GM21528 (cell line): Measurements from ENCODE around the gene ZBTB3.
"Not testable (repeated sequence)": the region's sequence is repeated elsewhere in the genome, so short reads cannot be mapped to it uniquely, and the experiment has no call there.

Source experiments
- ATAC-seq: cut with Tn5 transposase; IDR thresholded peaks from one replicate; pipeline ENCODE4 v1.9.1; 2021; ENCODE audit warnings: mild to moderate bottlenecking, moderate library complexity; ENCODE audit not compliant: unreplicated experiment, low FRiP score

Gene ZBTB3

GRCh38 chr11:62753736-62754603 is at the start of gene ZBTB3:
Gene ZBTB3 (minus strand): TSS chr11:62754160. CDS start chr11:62753664, 496 bp downstream.
- ATAC-seq, result peak; percentile 93

- ATAC-seq, result no peak
These were observed 47.1 kb upstream of the ZBTB3 start for GRCh38 chr11:62801071-62801470.

DNA sequence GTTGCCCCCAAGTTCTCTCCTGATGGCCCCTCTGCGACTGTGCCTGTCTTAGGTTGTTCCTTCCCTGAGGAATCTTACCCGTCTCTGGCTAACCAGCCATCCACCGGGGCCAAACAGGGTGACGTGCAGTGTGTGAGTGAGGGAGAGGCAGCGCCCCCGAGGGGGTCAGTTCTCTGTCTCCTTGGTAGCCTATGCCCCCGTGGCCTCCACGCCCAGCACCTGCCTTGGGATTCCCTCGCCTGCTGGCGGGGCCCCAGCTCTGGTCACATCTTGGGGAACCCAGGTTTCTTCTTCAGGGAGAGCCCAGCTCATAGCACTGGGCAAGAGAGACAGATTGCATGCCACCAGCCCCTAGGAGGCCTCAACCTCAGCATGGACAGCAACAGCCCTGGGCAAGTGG is 45.5 kb upstream of the ZBTB3 start:
- ATAC-seq, result no peak

GRCh38 chr11:62796281-62796680 is 42.3 kb upstream of the ZBTB3 start:
- no peak for ATAC-seq

- ATAC-seq, result no peak
These were observed 40.3 kb upstream of the ZBTB3 start for GRCh38 chr11:62794201-62794775.

DNA sequence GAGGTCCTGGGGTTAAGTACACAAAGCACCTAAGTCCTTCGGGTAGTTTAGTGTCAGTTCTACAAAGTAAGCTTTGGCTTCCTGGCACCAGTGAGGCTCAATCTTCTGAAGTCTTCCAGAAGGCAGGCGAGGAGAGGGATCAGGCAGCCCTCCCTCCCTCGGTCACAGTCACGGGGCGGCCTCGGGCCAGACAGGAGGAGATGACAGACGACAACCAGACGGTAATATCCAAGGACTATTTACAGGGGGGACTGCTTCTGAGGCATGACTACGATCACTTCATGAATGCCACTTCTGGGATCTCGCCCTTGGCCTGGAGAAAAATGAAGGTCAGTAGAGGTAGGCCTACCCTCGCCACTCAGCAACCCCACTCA is 38.2 kb upstream of the ZBTB3 start:
- ATAC-seq, result peak; percentile 3

DNA sequence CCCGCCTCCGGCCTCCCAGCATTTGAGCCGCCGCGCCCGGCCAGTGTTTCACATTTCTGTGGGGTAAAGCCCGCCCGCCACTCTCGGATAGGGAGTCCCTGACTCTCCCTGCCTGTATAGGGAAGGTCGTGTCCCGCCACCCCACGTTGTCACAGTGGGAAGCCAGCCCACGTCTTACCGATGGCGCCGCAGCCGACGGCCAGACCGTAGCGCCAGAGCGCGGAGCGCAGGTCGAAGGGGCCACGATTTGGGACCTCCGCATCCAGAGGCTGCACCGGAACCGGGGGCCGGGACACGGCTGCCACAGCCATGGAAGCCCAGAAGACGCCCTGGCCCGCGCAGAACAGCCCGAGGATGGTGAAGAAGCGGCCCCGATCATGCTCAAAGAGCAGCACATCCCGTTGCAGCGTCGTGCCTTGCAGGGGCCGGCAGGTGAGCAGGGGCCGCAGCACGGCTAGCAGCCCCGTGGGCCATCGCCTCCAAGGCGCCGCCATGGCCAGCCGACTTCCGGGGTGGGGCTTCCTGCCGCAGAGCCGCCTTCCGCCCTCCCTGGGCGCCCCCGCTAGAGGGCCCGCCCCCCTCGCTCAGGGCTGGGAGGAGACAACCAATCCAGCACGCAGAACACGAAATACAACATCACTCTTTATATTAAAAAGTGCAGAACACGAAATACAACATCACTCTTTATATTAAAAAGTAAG is 37.7 kb upstream of the ZBTB3 start, which contains the start of gene TMEM223:
TSS of gene TMEM223 (minus strand) at position 506 of the 701 bp plus-strand sequence. CDS start at position 494, 12 bp downstream.
- peak; percentile 50 for ATAC-seq

- ATAC-seq, result no peak
These were observed 35.6 kb upstream of the ZBTB3 start for GRCh38 chr11:62789576-62789975.

DNA sequence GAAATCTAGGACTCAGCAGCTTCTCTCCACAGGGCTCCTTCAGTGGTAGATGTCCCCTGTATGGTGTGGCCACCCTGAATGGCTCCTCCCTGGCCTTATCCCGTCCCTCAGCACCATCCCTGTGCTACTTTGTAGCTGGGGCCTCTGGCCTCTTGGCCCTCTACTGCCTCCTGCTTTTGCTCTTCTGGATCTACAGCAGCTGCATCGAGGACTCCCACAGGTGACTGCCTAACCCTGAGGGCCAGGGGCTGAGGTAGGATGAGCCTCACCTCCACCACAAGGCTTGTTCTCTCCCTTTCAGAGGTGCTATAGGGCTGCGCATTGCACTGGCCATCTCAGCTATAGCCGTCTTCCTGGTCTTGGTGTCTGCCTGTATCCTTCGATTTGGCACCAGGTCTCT is 35.0 kb upstream of the ZBTB3 start:
- no peak for ATAC-seq

DNA sequence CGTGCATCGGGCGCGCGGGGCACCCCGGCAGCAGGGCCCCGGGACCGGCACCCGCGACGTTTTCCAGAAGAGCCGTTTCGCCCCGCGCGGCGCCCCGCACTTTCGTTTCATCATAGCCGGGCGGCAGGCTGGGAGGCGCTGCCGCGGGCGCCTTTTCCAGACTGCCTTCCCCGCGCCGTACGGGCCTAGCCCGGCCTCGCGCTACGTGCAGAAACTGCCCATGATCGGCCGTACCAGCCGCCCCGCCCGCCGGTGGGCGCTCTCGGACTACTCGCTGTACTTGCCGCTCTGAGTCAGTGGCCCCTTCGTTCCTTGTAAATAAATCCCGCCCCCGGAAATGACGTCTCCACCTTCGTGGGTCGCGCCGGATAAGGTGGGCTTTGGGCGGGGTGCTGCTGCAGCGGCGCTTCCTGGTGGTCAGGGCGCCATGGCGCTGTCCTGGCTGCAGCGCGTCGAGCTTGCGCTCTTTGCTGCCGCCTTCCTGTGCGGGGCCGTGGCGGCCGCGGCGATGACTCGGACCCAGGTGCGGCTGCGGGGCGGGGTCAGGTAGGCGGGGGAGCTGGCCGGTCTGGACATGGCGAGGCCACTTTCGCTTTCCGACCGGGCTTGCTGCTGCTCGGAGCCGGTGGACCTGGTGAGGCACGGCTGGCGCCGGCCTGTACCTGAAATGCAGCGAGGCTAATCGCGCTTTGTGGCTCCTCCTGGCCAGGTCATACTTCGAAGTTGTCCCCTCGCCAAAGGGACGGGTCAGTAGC is 33.2 kb upstream of the ZBTB3 start, which contains the start of gene TMEM179B:
TSS of gene TMEM179B (plus strand) at position 398 of the 755 bp plus-strand sequence. CDS start at position 428, 30 bp downstream.
- ATAC-seq, result peak; percentile 66

DNA sequence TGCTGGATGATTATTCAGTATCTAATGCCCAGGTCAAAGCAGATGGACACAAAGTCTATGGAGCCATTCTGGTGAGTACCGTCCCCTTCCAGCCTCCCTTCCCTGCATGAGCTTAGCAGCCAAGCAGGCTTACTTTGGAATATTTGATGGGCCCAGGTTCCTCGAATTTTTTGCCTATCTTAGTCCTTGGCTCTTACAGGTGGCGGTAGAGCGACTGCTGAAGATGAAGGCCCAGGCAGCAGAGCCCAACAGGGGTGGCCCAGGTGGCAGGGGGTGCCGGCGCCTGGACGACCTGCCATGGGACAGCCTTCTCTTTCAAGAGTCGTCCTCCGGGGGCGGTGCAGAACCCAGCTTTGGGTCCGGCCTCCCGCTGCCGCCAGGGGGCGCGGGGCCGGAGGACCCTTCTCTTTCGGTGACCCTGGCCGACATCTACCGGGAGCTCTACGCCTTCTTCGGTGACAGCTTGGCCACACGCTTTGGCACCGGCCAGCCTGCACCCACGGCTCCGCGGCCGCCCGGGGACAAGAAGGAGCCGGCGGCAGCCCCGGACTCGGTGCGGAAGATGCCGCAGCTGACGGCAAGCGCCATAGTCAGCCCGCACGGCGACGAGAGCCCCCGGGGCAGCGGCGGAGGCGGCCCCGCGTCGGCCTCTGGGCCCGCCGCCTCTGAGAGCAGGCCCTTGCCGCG is 32.5 kb upstream of the ZBTB3 start:
- peak; percentile 53 for ATAC-seq

- ATAC-seq, result no peak
These were observed 28.8 kb upstream of the ZBTB3 start for GRCh38 chr11:62782753-62783152.

- ATAC-seq, result no peak
These were observed 24.5 kb upstream of the ZBTB3 start for GRCh38 chr11:62778441-62778840.

DNA sequence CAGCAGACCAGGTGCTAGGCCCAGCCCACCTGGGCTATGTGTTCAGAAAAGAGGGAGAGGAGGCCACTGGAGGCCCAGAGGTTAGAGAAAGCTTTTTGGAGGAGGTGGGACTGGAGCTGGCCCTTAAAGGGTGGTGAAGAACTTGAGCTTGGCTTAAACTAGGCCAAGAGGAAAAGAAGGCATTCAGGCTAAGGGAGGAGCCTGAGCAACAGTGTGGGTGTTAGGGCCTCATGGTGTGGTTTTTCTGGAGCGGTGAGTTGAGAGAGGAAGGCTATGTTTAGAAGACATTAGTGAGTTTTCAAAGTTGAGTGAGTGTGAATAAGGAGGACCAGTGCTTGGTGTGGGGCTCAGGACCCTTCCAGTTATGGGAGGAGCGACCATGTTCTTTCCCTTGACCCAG is 23.4 kb upstream of the ZBTB3 start:
- ATAC-seq, result no peak

GRCh38 chr11:62775646-62776045 is 21.7 kb upstream of the ZBTB3 start:
- ATAC-seq, result no peak

- ATAC-seq, result no peak
These were observed 20.4 kb upstream of the ZBTB3 start for GRCh38 chr11:62774407-62774806.

GRCh38 chr11:62771144-62772021 is 17.4 kb upstream of the ZBTB3 start, which contains the start of gene TAF6L:
Gene TAF6L (plus strand): TSS chr11:62771396. CDS start chr11:62775784, 4,388 bp downstream.
- peak; percentile 76 for ATAC-seq

- peak; percentile 6 for ATAC-seq
These were observed 16.8 kb upstream of the ZBTB3 start for GRCh38 chr11:62770778-62771143.

GRCh38 chr11:62760867-62761227 is 6.9 kb upstream of the ZBTB3 start:
- ATAC-seq, result not testable (repeated sequence)
